ENCODE data around the gene MAP2. TPM values are rescaled to one million over a fixed set of nuclear protein-coding genes. Genes with fewer than 3 reads are reported as not detected.

MAP2 gene, protein sequence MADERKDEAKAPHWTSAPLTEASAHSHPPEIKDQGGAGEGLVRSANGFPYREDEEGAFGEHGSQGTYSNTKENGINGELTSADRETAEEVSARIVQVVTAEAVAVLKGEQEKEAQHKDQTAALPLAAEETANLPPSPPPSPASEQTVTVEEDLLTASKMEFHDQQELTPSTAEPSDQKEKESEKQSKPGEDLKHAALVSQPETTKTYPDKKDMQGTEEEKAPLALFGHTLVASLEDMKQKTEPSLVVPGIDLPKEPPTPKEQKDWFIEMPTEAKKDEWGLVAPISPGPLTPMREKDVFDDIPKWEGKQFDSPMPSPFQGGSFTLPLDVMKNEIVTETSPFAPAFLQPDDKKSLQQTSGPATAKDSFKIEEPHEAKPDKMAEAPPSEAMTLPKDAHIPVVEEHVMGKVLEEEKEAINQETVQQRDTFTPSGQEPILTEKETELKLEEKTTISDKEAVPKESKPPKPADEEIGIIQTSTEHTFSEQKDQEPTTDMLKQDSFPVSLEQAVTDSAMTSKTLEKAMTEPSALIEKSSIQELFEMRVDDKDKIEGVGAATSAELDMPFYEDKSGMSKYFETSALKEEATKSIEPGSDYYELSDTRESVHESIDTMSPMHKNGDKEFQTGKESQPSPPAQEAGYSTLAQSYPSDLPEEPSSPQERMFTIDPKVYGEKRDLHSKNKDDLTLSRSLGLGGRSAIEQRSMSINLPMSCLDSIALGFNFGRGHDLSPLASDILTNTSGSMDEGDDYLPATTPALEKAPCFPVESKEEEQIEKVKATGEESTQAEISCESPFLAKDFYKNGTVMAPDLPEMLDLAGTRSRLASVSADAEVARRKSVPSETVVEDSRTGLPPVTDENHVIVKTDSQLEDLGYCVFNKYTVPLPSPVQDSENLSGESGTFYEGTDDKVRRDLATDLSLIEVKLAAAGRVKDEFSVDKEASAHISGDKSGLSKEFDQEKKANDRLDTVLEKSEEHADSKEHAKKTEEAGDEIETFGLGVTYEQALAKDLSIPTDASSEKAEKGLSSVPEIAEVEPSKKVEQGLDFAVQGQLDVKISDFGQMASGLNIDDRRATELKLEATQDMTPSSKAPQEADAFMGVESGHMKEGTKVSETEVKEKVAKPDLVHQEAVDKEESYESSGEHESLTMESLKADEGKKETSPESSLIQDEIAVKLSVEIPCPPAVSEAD (N-terminal part only)
- total RNA-seq, result 267 TPM

DNA sequence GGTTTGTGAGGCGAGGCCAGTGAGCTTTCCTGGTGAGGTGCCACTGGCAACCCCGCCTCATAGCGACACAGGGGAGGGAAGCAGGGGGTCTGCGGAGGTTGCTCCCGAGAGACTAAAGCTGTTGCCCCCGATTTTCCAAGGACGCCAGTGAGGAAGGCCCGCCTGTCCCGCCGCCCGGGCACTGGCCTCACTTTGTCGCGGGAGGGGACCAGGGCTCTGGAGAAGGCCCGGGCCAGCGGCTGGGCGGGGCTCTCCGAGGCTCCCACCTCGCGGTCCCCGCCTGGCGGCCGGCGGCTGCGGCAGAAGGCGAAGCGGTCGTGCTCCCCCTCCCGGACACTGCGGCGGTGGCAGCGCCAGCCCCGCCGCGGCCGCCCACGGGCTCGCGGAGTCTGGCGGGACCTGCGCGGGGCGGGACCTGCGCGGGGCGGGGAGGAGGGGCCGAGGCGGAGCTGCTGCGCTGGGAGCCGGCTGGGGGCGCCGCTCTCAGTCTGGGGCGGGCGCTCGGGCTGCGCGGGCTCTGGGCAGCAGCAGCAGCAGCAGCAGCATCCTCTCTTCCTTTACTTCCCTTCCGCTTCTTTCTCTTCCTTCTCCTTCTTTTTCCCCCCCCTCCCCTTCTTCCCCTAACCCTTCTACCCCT, at the start of gene MAP2:
Gene MAP2, plus strand, starts transcription at position 486 of the 637 bp plus-strand sequence. CDS start 229,124 bp downstream, outside the sequence.

GRCh38 chr2:209771474-209772289, 347.8 kb downstream of the MAP2 start, which contains the start of gene UNC80:
UNC80 (plus strand) TSS chr2:209771832; CDS start chr2:209772073, 241 bp downstream.

